Stimulated activated CD4-positive, alpha-beta T cell treated with anti-CD3 and anti-CD28 coated beads, TNF-alpha, amount 100 ng/mL, for 1 hour (primary cell): ENCODE results near the gene ABHD18.
"Not testable (repeated sequence)": the region's sequence is repeated elsewhere in the genome, so short reads cannot be mapped to it uniquely, and the experiment has no call there.

Experiments
- DNase-seq, 3 donors: peaks; one replicate each; pipeline ENCODE4 v3.0.0-alpha.2; 2020; ENCODE audit warnings: low read depth in 3 of 3, low spot score in 1 of 3

The ABHD18 gene

GRCh38 chr4:127988638-127989037 lies 23.4 kb downstream of the ABHD18 start:
- no peak for DNase-seq

GRCh38 chr4:127993151-127993550 lies 27.9 kb downstream of the ABHD18 start:
- no peak for DNase-seq

- DNase-seq = no peak
These were observed 30.6 kb downstream of the ABHD18 start for GRCh38 chr4:127995776-127996175.

GRCh38 chr4:127996521-127996920 lies 31.3 kb downstream of the ABHD18 start:
- not testable (repeated sequence) for DNase-seq

- no peak for DNase-seq
These were observed 32.6 kb downstream of the ABHD18 start for GRCh38 chr4:127997534-127998388.

- DNase-seq = no peak
These were observed 41.4 kb downstream of the ABHD18 start for GRCh38 chr4:128006592-128006991.

GRCh38 chr4:128009428-128009827 lies 44.2 kb downstream of the ABHD18 start:
- DNase-seq = no peak

- DNase-seq = no peak
These were observed 60.1 kb downstream of the ABHD18 start for GRCh38 chr4:128025319-128025718.

GRCh38 chr4:128029907-128030306 lies 64.7 kb downstream of the ABHD18 start:
- no peak for DNase-seq

GRCh38 chr4:128031756-128032384 lies 66.7 kb downstream of the ABHD18 start:
- DNase-seq = no peak

- no peak for DNase-seq
These were observed 74.4 kb downstream of the ABHD18 start for GRCh38 chr4:128039568-128039967.

GRCh38 chr4:128047019-128047418 lies 81.8 kb downstream of the ABHD18 start:
- DNase-seq = not testable (repeated sequence)

- not testable (repeated sequence) for DNase-seq
These were observed 82.3 kb downstream of the ABHD18 start for GRCh38 chr4:128047514-128047913.

GRCh38 chr4:128051229-128051628 lies 86.0 kb downstream of the ABHD18 start:
- not testable (repeated sequence) for DNase-seq

GRCh38 chr4:128054907-128055306 lies 89.7 kb downstream of the ABHD18 start:
- not testable (repeated sequence) for DNase-seq

- DNase-seq = not testable (repeated sequence)
These were observed 90.4 kb downstream of the ABHD18 start for GRCh38 chr4:128055441-128056206.

GRCh38 chr4:128056396-128056795 lies 91.2 kb downstream of the ABHD18 start:
- DNase-seq = no peak

- no peak for DNase-seq
These were observed 95.0 kb downstream of the ABHD18 start for GRCh38 chr4:128060121-128060698.

- DNase-seq = peak; percentile 72 to 87 (median 80)
These were observed 95.7 kb downstream of the ABHD18 start, which contains the start of gene LARP1B for GRCh38 chr4:128060699-128061565. LARP1B (plus strand) TSS chr4:128061312; CDS start chr4:128074952, 13,640 bp downstream.
